Lung (tissue), 12 donors: ENCODE results near the gene SCO1. TPM values are rescaled to one million over a fixed set of nuclear protein-coding genes. Genes with fewer than 3 reads are reported as not detected.

Experiments used
- ATAC-seq: fragments of 200-7000 bp; cut with Tn5 transposase; one replicate; pipeline ENCODE4 v1.9.1; 2020; ENCODE audit warnings: moderate number of reproducible peaks; ENCODE audit not compliant: insufficient read depth, low FRiP score
- DNase-seq, 3 donors: peaks; one replicate each; pipeline ENCODE4 v3.0.0-alpha.2; 2013 to 2017
- H3K27ac ChIP-seq, 2 donors: one replicate each; pipeline ENCODE4 v1.5.1; 2013; ENCODE audit warnings: mild to moderate bottlenecking in 2 of 2, moderate library complexity in 2 of 2, control low read depth in 1 of 2, inconsistent platforms in 1 of 2, low read depth in 1 of 2, low read length in 1 of 2
- H3K27me3 ChIP-seq, 3 donors: one replicate each; pipeline ENCODE4 v1.5.1; 2013; ENCODE audit warnings: low read length in 2 of 3; ENCODE audit not compliant: control insufficient read depth in 3 of 3, insufficient read depth in 3 of 3
- H3K36me3 ChIP-seq, 4 donors: one replicate each; pipeline ENCODE4 v1.5.1; 2013; ENCODE audit warnings: low read length in 4 of 4, mild to moderate bottlenecking in 1 of 4, moderate library complexity in 1 of 4; ENCODE audit not compliant: control insufficient read depth in 4 of 4, insufficient read depth in 4 of 4
- H3K4me1 ChIP-seq, 5 donors: one replicate each; pipeline ENCODE4 v1.5.1; 2013; ENCODE audit warnings: low read length in 5 of 5, mild to moderate bottlenecking in 2 of 5, moderate library complexity in 1 of 5; ENCODE audit not compliant: control insufficient read depth in 5 of 5, insufficient read depth in 5 of 5
- H3K4me3 ChIP-seq: one replicate; pipeline ENCODE4 v1.5.1; 2013; ENCODE audit warnings: mild to moderate bottlenecking, control low read depth, moderate library complexity
- H3K9ac ChIP-seq, 2 donors: one replicate each; pipeline ENCODE4 v1.5.1; 2013; ENCODE audit warnings: low read length in 2 of 2, control low read depth in 1 of 2; ENCODE audit not compliant: insufficient read depth in 1 of 2
- H3K9me3 ChIP-seq, 4 donors: one replicate each; pipeline ENCODE4 v1.5.1; 2013; ENCODE audit warnings: low read length in 3 of 4, mild to moderate bottlenecking in 1 of 4, moderate library complexity in 1 of 4; ENCODE audit not compliant: control insufficient read depth in 4 of 4, insufficient read depth in 3 of 4
- CTCF ChIP-seq: IDR thresholded peaks from 2 replicates; pipeline ENCODE4 v1.5.1; 2012; ENCODE audit warnings: mild to moderate bottlenecking; ENCODE audit errors: control extremely low read depth, extremely low read depth
- WGBS, 2 donors: extraction: QIAGEN DNeasy Blood & Tissue Kit; methylation state at CpG; one replicate each; pipeline ENCODE4 v1.1.7; 2013; 5-methylcytosine and 5-hydroxymethylcytosine counted together
- polyA plus RNA-seq, 2 donors: library from polyadenylated mRNA; stranded (reverse); fragments of 200-250 nt; gene quantifications; one replicate each; pipeline ENCODE4 v1.2.1, GENCODE V29; 2013
- total RNA-seq, 2 donors: library from RNA; depleted of rRNA in 1 of 2; stranded (reverse); fragments of >200 nt in 1 of 2; gene quantifications; one replicate each; pipeline ENCODE4 v1.2.1, GENCODE V29; 2014 to 2021
- donor health status: control.
- donor health status: control.
- donor health status: Bipolar disorder and iron deficiency.
- donor health status: healthy.
- donor health status: DM: yes; HTN: yes; CAD: no.

SCO1 gene
- total and polyA plus RNA-seq, 4 donors, result 5.9 to 30.5 (median 25.5) TPM

GRCh38 chr17:10681866-10682446, 15.4 kb downstream of the SCO1 start:
- peaks cover 24 to 47% (median 37%) of the 10 kb centered on the region in 4 donors for H3K36me3 ChIP-seq
- H3K4me1 ChIP-seq, result no peaks in the 10 kb centered on the region
- WGBS, 2 donors, result 81 to 87% methylated on average over 7 of the region's 7 CpGs
- H3K27me3 ChIP-seq, result no peaks in the 10 kb centered on the region
- H3K4me3 ChIP-seq, result no peak overlapping the region
- no peak overlapping the region for H3K9ac ChIP-seq
- ATAC-seq, result no peak
- H3K27ac ChIP-seq, result no peak overlapping the region
- no peaks in the 10 kb centered on the region for H3K9me3 ChIP-seq
- TF ChIP-seq CTCF, result no peak
- DNase-seq, result peak in 1 of 3 donors; percentile 5

- no peak overlapping the region for H3K9ac ChIP-seq
- H3K9me3 ChIP-seq, result no peaks in the 10 kb centered on the region
- no peak for TF ChIP-seq CTCF
- no peak for ATAC-seq
- WGBS, 2 donors, result 78 to 95% methylated on average over 4 of the region's 4 CpGs
- no peak for DNase-seq
- peaks cover 3 to 19% (median 7%) of the 10 kb centered on the region in 4 donors for H3K36me3 ChIP-seq
- H3K27ac ChIP-seq, result no peak overlapping the region
- no peak overlapping the region for H3K4me3 ChIP-seq
- H3K4me1 ChIP-seq, result no peaks in the 10 kb centered on the region
- H3K27me3 ChIP-seq, result no peaks in the 10 kb centered on the region
These were observed 22.6 kb downstream of the SCO1 start for GRCh38 chr17:10674704-10675103.

DNA sequence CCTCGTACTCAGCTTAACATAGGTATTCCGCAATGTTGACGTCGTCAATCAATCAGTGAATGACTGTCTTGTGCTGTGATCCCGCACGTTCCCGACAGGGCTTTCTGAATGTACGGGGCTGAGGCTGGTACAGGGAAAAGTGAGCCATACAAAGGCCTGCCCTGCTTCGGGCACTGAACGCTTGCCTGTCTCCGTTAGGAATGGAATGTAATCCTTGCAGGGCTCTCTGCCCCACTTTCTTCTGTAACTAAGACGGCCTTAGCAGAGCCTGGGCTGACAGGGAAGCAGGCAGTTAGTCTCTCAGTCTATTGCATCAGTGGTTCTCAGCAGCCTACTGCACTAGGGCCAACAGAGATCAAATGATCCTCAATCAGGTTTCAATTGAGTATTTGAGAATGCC, 24.0 kb downstream of the SCO1 start:
- Histone ChIP-seq H3K9ac (no peak overlapping the region), H3K27ac (no peak overlapping the region), H3K4me1 (no peaks in the 10 kb centered on the region), H3K9me3 (no peaks in the 10 kb centered on the region), H3K36me3 (peaks cover 0 to 10% (median 7%) of the 10 kb centered on the region in 4 donors), H3K27me3 (no peaks in the 10 kb centered on the region), H3K4me3 (no peak overlapping the region)
- WGBS, 2 donors, result 93% methylated on average over 12 of the region's 12 CpGs
- ATAC-seq (no peak), DNase-seq (no peak)
- no peak for TF ChIP-seq CTCF

- no peak for DNase-seq
- H3K27me3 ChIP-seq, result no peaks in the 10 kb centered on the region
- no peaks in the 10 kb centered on the region for H3K4me1 ChIP-seq
- H3K9ac ChIP-seq, result no peak overlapping the region
- 75 to 79% methylated on average over 1 of the region's 1 CpG for WGBS, 2 donors
- no peak for ATAC-seq
- H3K36me3 ChIP-seq, result peaks cover 0 to 6% (median under 1%) of the 10 kb centered on the region in 4 donors
- no peaks in the 10 kb centered on the region for H3K9me3 ChIP-seq
- H3K4me3 ChIP-seq, result no peak overlapping the region
- no peak for TF ChIP-seq CTCF
- no peak overlapping the region for H3K27ac ChIP-seq
These were observed 28.6 kb downstream of the SCO1 start for GRCh38 chr17:10668775-10669174.
